Activated CD8-positive, alpha-beta memory T cell treated with anti-CD3 and anti-CD28 coated beads for 24 hours (primary cell): ENCODE results near the gene UNCX.

Experiments used
- DNase-seq: peaks from one replicate; pipeline ENCODE4 v3.0.0-alpha.2; 2020

UNCX gene

DNA sequence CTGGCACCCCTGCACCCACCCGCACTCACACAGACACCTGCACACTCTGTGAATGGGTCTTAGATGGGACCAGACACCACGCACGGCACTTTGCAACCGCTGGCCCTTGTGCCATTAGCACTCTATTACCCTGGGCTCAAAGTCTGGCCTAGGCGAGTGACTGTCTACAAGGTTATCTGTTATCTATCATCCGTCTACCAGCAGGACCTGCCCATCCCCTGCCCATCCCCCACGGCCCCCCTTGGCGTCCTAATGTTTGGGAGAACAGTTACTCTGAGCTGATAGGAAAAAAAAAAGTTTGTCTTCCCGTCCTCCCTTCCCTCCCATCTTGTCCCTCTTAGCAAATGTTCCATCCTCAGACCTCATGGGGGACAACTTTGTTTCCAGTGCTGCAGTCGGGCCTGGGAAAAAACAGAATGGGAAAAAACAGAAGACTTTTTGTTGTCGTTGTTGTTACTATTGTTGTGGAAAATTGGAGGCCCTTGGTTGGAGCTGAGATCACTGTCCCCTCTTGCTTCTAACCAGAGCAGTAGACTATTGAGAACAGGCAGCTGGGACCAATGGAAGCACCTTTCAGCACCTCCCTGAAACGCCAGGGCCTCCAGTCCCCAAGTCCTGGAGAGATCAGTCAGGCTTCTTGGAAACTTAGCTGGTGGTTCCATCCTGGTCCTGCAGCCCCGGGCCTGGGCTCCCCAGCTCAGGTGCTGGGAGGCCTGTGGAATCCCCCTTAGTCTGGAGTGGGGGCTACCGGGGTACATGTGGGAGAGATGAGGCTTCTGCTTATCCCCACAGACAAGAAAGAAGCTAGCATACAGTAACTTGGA, 12.2 kb downstream of the UNCX start:
- no peak for DNase-seq

GRCh38 chr7:1245524-1246050, 12.9 kb downstream of the UNCX start:
- DNase-seq = no peak

DNA sequence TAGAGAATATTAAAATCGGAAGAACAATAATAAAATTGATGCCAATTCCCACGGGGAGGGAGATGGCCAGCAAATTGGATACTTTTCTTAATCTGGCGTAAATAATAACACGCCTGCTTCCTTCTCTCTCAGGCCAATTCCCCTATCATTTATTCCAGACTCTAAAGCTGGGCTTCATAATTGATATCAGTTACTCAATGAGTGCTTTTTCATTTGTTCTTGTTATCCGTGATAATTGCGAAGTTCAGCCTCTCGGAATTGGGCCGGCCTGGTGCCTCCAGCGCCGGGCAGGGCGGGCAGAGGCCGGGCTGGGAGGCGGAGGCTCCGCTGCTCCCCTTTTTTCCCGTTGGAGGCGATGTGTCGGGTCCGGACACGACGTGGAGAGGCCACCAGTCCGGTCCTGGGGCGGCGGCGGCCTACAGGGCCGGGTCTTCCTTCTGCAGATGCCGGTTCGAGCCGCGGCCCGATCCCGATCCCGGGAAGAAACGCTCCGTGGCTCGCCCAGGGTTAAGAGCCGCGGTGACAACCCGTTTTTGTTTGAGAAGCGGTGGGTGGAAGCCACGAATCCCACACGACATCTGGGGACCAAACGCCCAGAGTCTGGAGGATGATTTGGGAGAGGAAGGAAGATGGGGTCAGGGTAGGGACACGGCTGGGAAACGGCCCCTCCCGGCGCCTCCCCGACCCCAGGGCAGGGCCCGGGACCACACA, 13.6 kb downstream of the UNCX start:
- no peak for DNase-seq

GRCh38 chr7:1246871-1247526, 14.3 kb downstream of the UNCX start:
- no peak for DNase-seq

DNA sequence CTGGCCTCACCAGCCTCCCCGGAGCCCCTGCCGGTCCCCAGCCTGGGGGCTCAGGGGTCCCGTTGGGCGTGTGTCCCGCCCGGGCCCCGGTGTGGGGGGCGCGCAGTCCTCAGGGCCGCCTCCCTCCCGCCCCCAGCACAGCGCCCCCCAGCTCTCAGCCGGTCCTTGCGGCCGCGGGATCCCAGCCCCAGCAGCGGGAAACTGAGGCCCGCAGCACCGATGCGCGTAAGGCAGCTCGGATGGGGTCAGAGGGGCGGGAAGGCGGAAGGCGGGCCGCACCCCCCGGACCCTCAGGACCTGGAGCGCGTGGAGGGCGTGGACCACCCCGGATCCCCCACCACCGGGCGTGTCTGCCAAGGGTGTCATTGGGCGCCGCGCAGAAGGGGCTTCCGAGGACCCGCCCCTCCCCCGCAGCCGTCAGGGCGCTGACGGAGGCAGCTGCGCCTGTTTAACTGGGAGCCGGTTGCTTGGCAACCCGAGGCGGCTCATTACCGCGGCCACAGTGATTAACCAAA, 14.9 kb downstream of the UNCX start:
- DNase-seq = no peak

- no peak for DNase-seq
These were observed 15.7 kb downstream of the UNCX start for GRCh38 chr7:1248143-1248915.

- no peak for DNase-seq
These were observed 16.4 kb downstream of the UNCX start for GRCh38 chr7:1248916-1249581.

DNA sequence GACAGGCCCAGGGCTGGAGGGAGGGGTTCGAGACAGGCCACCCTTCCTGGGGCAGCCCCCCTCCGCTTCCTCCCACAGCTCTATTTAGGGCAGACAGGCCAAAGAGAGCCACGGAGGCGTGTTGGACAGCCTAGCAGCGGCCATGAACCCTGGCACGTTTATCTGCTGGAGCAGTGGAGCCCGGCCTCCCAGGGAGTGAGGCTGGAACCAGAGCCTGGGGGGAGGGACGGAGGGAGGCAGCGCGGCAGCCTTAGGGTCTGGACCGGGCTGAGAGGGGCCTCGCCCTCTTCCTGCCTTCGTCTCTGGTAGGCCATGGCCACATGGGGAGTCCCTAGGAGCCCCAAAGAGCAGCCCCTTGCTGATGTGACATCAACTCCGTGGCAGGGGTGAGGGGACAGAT, 17.1 kb downstream of the UNCX start:
- no peak for DNase-seq

DNA sequence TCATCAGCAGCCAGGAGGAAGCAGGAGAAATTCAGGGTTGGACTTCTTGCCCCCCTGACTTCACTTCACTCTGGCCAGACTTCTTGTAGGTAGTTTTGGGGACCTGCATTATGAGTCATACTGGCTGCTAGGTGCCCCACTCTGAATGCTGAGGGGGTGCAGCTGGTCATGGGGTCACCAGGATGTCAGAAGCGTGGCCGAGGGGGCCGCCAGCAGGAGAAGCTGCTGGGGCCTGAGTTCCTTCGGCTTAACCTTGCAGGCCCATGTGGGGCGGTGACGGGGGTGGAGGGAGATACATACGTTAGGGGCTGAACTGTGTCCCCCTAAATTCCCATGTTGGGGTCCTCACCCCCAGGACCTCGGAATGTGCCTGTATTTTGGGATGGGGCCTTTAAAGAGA, 18.2 kb downstream of the UNCX start:
- no peak for DNase-seq

- DNase-seq = no peak
These were observed 19.3 kb downstream of the UNCX start for GRCh38 chr7:1251796-1252539.

GRCh38 chr7:1252540-1253090, 19.9 kb downstream of the UNCX start:
- DNase-seq = no peak

GRCh38 chr7:1253681-1254181, 21.1 kb downstream of the UNCX start:
- DNase-seq = no peak

GRCh38 chr7:1254281-1255079, 21.8 kb downstream of the UNCX start:
- no peak for DNase-seq

DNA sequence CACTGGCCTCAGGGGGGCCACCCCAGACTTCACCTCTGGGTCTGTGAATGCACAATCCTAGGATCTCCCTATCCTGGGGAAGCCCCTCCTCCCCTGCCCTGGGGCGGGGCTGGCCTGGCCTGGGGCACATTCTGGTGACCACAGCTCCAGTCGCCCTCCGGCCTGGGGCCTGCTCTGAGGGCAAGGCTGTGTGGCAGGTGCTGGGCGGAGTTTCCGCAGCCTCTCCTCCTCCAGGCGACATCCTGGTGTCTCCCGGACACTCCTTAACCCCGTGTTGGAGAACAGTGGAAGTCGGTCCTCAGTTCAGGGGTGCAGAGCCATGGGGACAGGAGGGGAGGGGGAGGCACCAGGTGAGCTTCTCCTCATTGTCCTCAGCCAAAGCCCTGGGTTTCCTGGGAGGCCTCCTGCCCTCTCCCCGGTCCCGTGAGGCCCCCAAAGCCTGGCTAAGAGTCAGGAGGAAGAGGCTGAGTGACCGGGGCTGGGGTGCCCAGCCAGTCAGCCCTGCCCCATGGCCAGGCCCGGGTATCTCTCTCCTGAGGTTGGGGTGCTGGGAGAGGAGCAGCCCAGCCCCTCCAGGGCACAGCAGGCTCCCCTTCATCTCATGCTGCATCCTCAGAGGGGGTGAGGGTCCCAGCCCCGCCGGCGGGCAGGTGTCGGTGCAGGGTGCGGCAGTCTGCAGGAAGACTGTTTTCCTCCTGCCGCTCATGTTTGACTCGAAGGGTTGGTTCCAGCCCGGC, 22.6 kb downstream of the UNCX start:
- no peak for DNase-seq

- no peak for DNase-seq
These were observed 23.2 kb downstream of the UNCX start for GRCh38 chr7:1255817-1256340.

GRCh38 chr7:1256621-1257020, 23.9 kb downstream of the UNCX start:
- DNase-seq = no peak

- no peak for DNase-seq
These were observed 24.5 kb downstream of the UNCX start for GRCh38 chr7:1257221-1257620.

- DNase-seq = no peak
These were observed 25.2 kb downstream of the UNCX start for GRCh38 chr7:1257863-1258262.
